MM.1S (cell line): ENCODE measurements around the gene THRB.

Source experiments
- CTCF ChIP-seq: fragments of 300-600 bp; sonication (generic); IDR thresholded peaks from 2 replicates; pipeline ENCODE4 v1.5.1; 2016; ENCODE audit warnings: antibody characterized with exemption, low read length, mixed read lengths
- EZH2 ChIP-seq: fragments of 300-600 bp; sonication (generic); optimal IDR thresholded peaks from 2 replicates; pipeline ENCODE3; 2017; ENCODE audit warnings: low read depth, mild to moderate bottlenecking, antibody characterized with exemption, low read length, mixed read lengths

- TF ChIP-seq CTCF, result no peak
- no peak for TF ChIP-seq EZH2
These were observed 182.8 kb downstream of the THRB start for GRCh38 chr3:24311881-24312280.
